Measurements from ENCODE around the gene BOK.

DNA sequence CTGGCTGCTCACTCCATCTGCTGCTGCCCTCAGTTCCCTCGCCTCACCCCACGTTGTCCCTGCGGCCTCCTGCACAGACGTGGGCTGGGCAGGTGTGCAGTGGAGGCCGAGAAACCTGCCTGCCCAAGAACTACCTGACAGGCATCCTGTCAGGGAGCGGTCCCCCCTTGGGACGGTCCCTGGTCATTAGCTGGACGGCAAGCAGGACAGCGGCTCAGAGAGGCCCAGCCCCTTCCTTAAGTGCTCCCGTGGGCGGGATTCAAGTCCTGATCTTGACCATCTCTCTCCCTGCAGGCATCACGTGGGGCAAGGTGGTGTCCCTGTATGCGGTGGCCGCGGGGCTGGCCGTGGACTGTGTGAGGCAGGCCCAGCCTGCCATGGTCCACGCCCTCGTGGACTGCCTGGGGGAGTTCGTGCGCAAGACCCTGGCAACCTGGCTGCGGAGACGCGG is 11.3 kb downstream of the BOK start:
- TF ChIP-seq CTCF (IDR thresholded peaks at IDR 0.05) (no peak), POLR2A (IDR thresholded peaks at IDR 0.05) (no peak)
